Posterior vena cava (tissue), 2 donors: ENCODE results near the gene BRWD1. TPM values are rescaled to one million over a fixed set of nuclear protein-coding genes. Genes with fewer than 3 reads are reported as not detected.
"Not testable (repeated sequence)": the region's sequence is repeated elsewhere in the genome, so short reads cannot be mapped to it uniquely, and the experiment has no call there.

Experiments used
- DNase-seq: peaks from one replicate; pipeline ENCODE4 v3.0.0-alpha.2; 2020; ENCODE audit warnings: low spot score
- intact Hi-C, 2 donors: fragments of 100-400 bp; cut with DNase I; formaldehyde crosslinking; loops; one replicate each; pipeline versions ENCODE4 v1.14.1 to v1.14.2; 2022 to 2023
- total RNA-seq, 2 donors: library from RNA; stranded (reverse); fragmentation: NEBNext Ultra II Directional; extraction: Animal tissue kit (Norgen Biotek cat#: 25700); gene quantifications; one replicate each; pipeline ENCODE4 v1.2.1, GENCODE V29; 2021
- donor health status: DM: yes; HTN: yes; CAD: no.
- donor health status: DM: yes; HTN: yes; CAD: no.

The BRWD1 gene
- total RNA-seq, 2 donors from 2014 or later, result 35.5 to 37.3 TPM

GRCh38 chr21:39312112-39313041 is 1.1 kb downstream of the BRWD1 start:
- intact Hi-C loops, result loop anchor here in 1 of 2 donors (10.0 kb wide), 1 partner anchor 72 kb away; a partner anchor contains a TSS
- peak; percentile 97 for DNase-seq

- intact Hi-C loops, result loop anchor here in 1 of 2 donors (10.0 kb wide), 1 partner anchor 74 kb away; a partner anchor contains a TSS
- no peak for DNase-seq
These were observed 2.3 kb downstream of the BRWD1 start for GRCh38 chr21:39311164-39311563.

GRCh38 chr21:39307466-39307865 is 6.0 kb downstream of the BRWD1 start:
- no peak for DNase-seq
- intact Hi-C loops, result no loop called here

GRCh38 chr21:39300587-39300986 is 12.8 kb downstream of the BRWD1 start:
- intact Hi-C loops, result no loop called here

GRCh38 chr21:39296891-39297290 is 16.5 kb downstream of the BRWD1 start:
- intact Hi-C loops, result no loop called here
- DNase-seq, result no peak

More at GRCh38 chr21:39300587-39300986, 12.8 kb downstream of the BRWD1 start:
- DNase-seq, result no peak

GRCh38 chr21:39288987-39289386 is 24.4 kb downstream of the BRWD1 start:
- intact Hi-C loops, result no loop called here
- DNase-seq, result no peak

- no peak for DNase-seq
- intact Hi-C loops, result no loop called here
These were observed 30.5 kb downstream of the BRWD1 start for GRCh38 chr21:39282911-39283310.

- intact Hi-C loops, result no loop called here
- no peak for DNase-seq
These were observed 31.6 kb downstream of the BRWD1 start for GRCh38 chr21:39281853-39282252.

- no peak for DNase-seq
- intact Hi-C loops, result no loop called here
These were observed 32.2 kb downstream of the BRWD1 start for GRCh38 chr21:39281207-39281606.

GRCh38 chr21:39269620-39270019 is 43.8 kb downstream of the BRWD1 start:
- intact Hi-C loops, result no loop called here
- DNase-seq, result no peak

GRCh38 chr21:39265603-39266002 is 47.8 kb downstream of the BRWD1 start:
- intact Hi-C loops, result no loop called here
- DNase-seq, result no peak

- DNase-seq, result no peak
- intact Hi-C loops, result no loop called here
These were observed 50.1 kb downstream of the BRWD1 start for GRCh38 chr21:39263372-39263771.

- intact Hi-C loops, result no loop called here
- no peak for DNase-seq
These were observed 55.2 kb downstream of the BRWD1 start for GRCh38 chr21:39258207-39258606.

- no peak for DNase-seq
- intact Hi-C loops, result no loop called here
These were observed 62.1 kb downstream of the BRWD1 start for GRCh38 chr21:39251326-39251725.

GRCh38 chr21:39238275-39238674 is 75.2 kb downstream of the BRWD1 start:
- DNase-seq, result no peak
- intact Hi-C loops, result no loop called here

GRCh38 chr21:39232861-39233291 is 80.6 kb downstream of the BRWD1 start:
- DNase-seq, result no peak
- intact Hi-C loops, result no loop called here

GRCh38 chr21:39224930-39225329 is 88.5 kb downstream of the BRWD1 start:
- intact Hi-C loops, result no loop called here
- DNase-seq, result no peak

- intact Hi-C loops, result no loop called here
- DNase-seq, result no peak
These were observed 91.4 kb downstream of the BRWD1 start for GRCh38 chr21:39221997-39222486.

- intact Hi-C loops, result no loop called here
- DNase-seq, result no peak
These were observed 92.0 kb downstream of the BRWD1 start for GRCh38 chr21:39221282-39221996.

- intact Hi-C loops, result not testable (repeated sequence)
These were observed 92.6 kb downstream of the BRWD1 start for GRCh38 chr21:39220875-39221274.

More at GRCh38 chr21:39220875-39221274, 92.6 kb downstream of the BRWD1 start:
- DNase-seq, result not testable (repeated sequence)
